Pancreas (tissue), 10 donors: ENCODE results near the gene ABCG2. TPM values are rescaled to one million over a fixed set of nuclear protein-coding genes. Genes with fewer than 3 reads are reported as not detected.
A peak's percentile ranks its signal among the peaks of the same experiment; 100 is the strongest.
"Not testable (repeated sequence)": the region's sequence is repeated elsewhere in the genome, so short reads cannot be mapped to it uniquely, and the experiment has no call there.

ENCODE experiments used
- ATAC-seq, 4 donors: fragments of 200-7000 bp; cut with Tn5 transposase; one replicate each; pipeline versions ENCODE4 v1.8.0 to v1.9.1; 2020; ENCODE audit warnings: mild to moderate bottlenecking in 4 of 4, moderate library complexity in 4 of 4
- DNase-seq, 6 donors: peaks; one replicate each; pipeline ENCODE4 v3.0.0-alpha.2; 2020
- FAIRE-seq: peaks from 2 replicates; lab custom pipeline; 2012; peaks lifted over from hg19 to GRCh38; lab: Jason Lieb, UNC
- H3K27ac ChIP-seq, 4 donors: fragments of 200-600 bp; sonication (generic); 1 replicate in 3 of 4; 2 replicates in 1 of 4; pipeline versions ENCODE4 v1.5.0 to v1.8.0; 2020
- H3K27me3 ChIP-seq, 4 donors: fragments of 200-600 bp; one replicate each; pipeline ENCODE4 v1.8.0; 2021
- H3K36me3 ChIP-seq, 3 donors: fragments of 200-600 bp; sonication (generic) in 1 of 3; one replicate each; pipeline versions ENCODE4 v1.5.0 to v1.8.0; 2020 to 2021
- H3K4me1 ChIP-seq, 3 donors: fragments of 200-600 bp; one replicate each; pipeline ENCODE4 v1.8.0; 2021
- H3K4me3 ChIP-seq, 4 donors: fragments of 200-600 bp; sonication (generic) in 2 of 4; one replicate each; pipeline versions ENCODE4 v1.5.0 to v1.8.0; 2020 to 2021
- H3K9me3 ChIP-seq, 4 donors: fragments of 200-600 bp; one replicate each; pipeline ENCODE4 v1.8.0; 2021
- CTCF ChIP-seq, 4 donors: fragments of 200-600 bp; sonication (generic) in 3 of 4; IDR thresholded peaks; one replicate each; pipeline versions ENCODE4 v1.5.0 to v1.8.0; 2021; ENCODE audit warnings: antibody characterized with exemption in 4 of 4
- WGBS, 2 donors: extraction: QIAGEN DNeasy Blood & Tissue Kit; methylation state at CpG; one replicate each; pipeline ENCODE4 v1.1.7; 2013; 5-methylcytosine and 5-hydroxymethylcytosine counted together
- intact Hi-C, 3 donors: fragments of 100-400 bp; cut with DNase I; formaldehyde crosslinking; loops; one replicate each; pipeline versions ENCODE4 v1.11.1 to v1.14.2; 2022
- polyA plus RNA-seq, 2 donors: library from polyadenylated mRNA; stranded (reverse); fragments of 200-250 nt; gene quantifications; one replicate each; pipeline ENCODE4 v1.2.3, GENCODE V29; 2013
- total RNA-seq, 6 donors: library from RNA; stranded (reverse); fragmentation: NEBNext Ultra II Directional in 4 of 6; extraction: Animal tissue kit (Norgen Biotek cat#: 25700) in 4 of 6; gene quantifications; one replicate each; pipeline versions ENCODE4 v1.2.1 to v1.2.4, GENCODE V29; 2021 to 2023
- donor health status: healthy with polysubstance abuse.
- donor health status: DM: no; HTN: no; CAD: no; lungs with moderate emphysema.
- donor health status: DM: no; HTN: no; CAD: no.
- donor health status: control.
- donor health status: control.
- donor health status: Bipolar disorder and iron deficiency.
- donor health status: DM: yes; HTN: yes; CAD: no.
- donor health status: DM: no; HTN: no; CAD: no.
- donor health status: DM: no; HTN: no; CAD: no.
- donor health status: DM: yes; HTN: yes; CAD: no.

The ABCG2 gene
- total and polyA plus RNA-seq, 8 donors: 0.23 to 0.97 (median 0.45) TPM

GRCh38 chr4:88158038-88158488 lies 376 bp downstream of the ABCG2 start:
- Histone ChIP-seq H3K27me3 (no peaks in the 10 kb centered on the region), H3K36me3 (no peaks in the 10 kb centered on the region), H3K4me3 (peak overlapping the region in 2 of 4 donors; percentile 44 to 62), H3K9me3 (no peaks in the 10 kb centered on the region), H3K4me1 (no peaks in the 10 kb centered on the region), H3K27ac (no peak overlapping the region)
- DNase-seq (no peak), FAIRE-seq (no peak), ATAC-seq (no peak)
- TF ChIP-seq CTCF (IDR thresholded peaks at IDR 0.05): no peak
- intact Hi-C loops: no loop called here
- WGBS, 2 donors: 16 to 17% methylated on average over 12 of the region's 12 CpGs

- WGBS, 2 donors: 82 to 89% methylated on average over 8 of the region's 8 CpGs
- H3K9me3 ChIP-seq, ATAC-seq, intact Hi-C loops, H3K27me3 ChIP-seq, H3K36me3 ChIP-seq, FAIRE-seq, H3K4me1 ChIP-seq, H3K4me3 ChIP-seq, DNase-seq, H3K27ac ChIP-seq: not testable (repeated sequence)
Observed at GRCh38 chr4:88152331-88152730, 6.1 kb downstream of the ABCG2 start.

- Histone ChIP-seq H3K36me3 (no peaks in the 10 kb centered on the region), H3K27ac (no peak overlapping the region), H3K27me3 (no peaks in the 10 kb centered on the region), H3K4me1 (no peaks in the 10 kb centered on the region), H3K9me3 (no peaks in the 10 kb centered on the region), H3K4me3 (no peak overlapping the region)
- DNase-seq: no peak
- whole genome bisulfite sequencing, 2 donors: 25 to 33% methylated on average over 2 of the region's 2 CpGs
- TF ChIP-seq CTCF (IDR thresholded peaks at IDR 0.05): no peak
- ATAC-seq: no peak
- no peak for FAIRE-seq
- intact Hi-C loops: no loop called here
Observed at GRCh38 chr4:88148560-88148959, 9.9 kb downstream of the ABCG2 start.

- Histone ChIP-seq H3K4me1 (no peaks in the 10 kb centered on the region), H3K27ac (no peak overlapping the region), H3K36me3 (no peaks in the 10 kb centered on the region), H3K27me3 (no peaks in the 10 kb centered on the region), H3K4me3 (no peak overlapping the region), H3K9me3 (no peaks in the 10 kb centered on the region)
- TF ChIP-seq CTCF (IDR thresholded peaks at IDR 0.05): no peak
- intact Hi-C loops: no loop called here
- FAIRE-seq: no peak
- no peak for DNase-seq
- 48 to 55% methylated on average over 4 of the region's 4 CpGs for WGBS, 2 donors
- ATAC-seq: no peak
Observed at GRCh38 chr4:88147799-88148217, 10.6 kb downstream of the ABCG2 start.

- ATAC-seq: no peak
- intact Hi-C loops: no loop called here
Observed at GRCh38 chr4:88146891-88147290, 11.5 kb downstream of the ABCG2 start.

More at GRCh38 chr4:88146891-88147290, 11.5 kb downstream of the ABCG2 start:
- FAIRE-seq (no peak), DNase-seq (no peak)
- Histone ChIP-seq H3K27ac (no peak overlapping the region), H3K4me1 (no peaks in the 10 kb centered on the region), H3K4me3 (no peak overlapping the region), H3K27me3 (no peaks in the 10 kb centered on the region), H3K36me3 (no peaks in the 10 kb centered on the region), H3K9me3 (no peaks in the 10 kb centered on the region)
- TF ChIP-seq CTCF (IDR thresholded peaks at IDR 0.05): no peak
